Eye (tissue), 1 donor: ENCODE measurements around the gene SLC38A2.
A peak's percentile ranks its signal among the peaks of the same experiment; 100 is the strongest.
"Not testable (repeated sequence)": the region's sequence is repeated elsewhere in the genome, so short reads cannot be mapped to it uniquely, and the experiment has no call there.

Experiments
- DNase-seq: peaks from one replicate; pipeline ENCODE4 v3.0.0-alpha.2; 2015

Gene SLC38A2

DNA sequence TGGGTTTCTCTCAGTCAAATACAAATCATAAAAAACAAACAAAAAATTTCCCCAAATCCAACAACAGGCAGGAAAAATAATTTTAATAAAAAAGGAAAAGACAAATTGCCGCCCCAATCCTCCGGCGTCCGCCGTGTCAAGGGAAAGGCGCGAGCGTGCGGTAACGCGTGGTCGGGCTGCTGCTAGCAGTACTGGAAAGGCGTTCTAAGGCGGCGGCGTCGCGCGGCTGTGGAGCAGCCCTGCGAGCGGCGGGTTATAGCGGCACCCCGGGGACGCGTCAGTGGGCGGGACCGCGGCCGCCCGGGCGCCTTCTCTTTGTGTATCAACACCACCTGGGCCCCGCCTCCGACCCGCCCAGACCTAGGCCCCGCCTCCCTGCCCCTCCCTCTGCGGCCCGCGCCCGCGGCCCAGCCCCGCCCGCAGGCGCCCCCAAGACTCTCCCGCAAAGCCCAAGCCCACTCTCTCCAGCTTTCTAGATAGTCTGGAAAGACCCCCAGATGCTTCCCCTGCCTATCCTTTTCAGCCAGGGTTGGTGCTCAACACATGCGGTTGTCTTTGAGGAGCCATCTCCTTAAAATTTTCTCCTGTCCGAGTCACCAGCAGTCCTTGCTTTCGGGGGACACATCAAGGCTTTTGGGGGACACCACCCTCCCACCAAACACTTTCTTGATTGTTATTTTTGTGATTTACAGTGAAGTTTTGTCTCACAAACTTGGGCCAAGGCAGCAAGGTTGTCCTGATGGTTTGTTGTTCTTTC is at the start of gene SLC38A2:
SLC38A2 (minus strand) TSS at position 230 of the 757 bp plus-strand sequence. CDS start 1,480 bp downstream, outside the sequence.
- DNase-seq, result peak; percentile 97

DNA sequence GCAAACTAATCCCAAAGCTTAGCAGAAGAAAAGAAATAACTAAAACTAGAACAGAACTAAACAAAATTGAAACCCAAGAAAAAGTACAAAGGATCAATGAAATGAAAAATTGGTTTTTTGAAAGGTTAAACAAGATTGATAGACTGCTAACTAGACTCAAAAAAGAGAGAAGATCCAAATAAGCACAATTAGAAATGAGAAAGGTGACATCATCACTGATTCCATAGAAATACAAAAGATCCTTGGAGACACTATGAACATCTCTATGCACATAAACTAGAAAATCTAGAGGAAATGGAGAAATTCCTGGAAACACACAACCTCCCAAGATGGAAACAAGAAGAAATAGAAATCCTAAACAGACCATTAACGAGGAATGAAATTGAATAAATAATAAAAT is 47.1 kb upstream of the SLC38A2 start:
- no peak for DNase-seq

GRCh38 chr12:46415552-46415951 is 43.0 kb upstream of the SLC38A2 start:
- no peak for DNase-seq

DNA sequence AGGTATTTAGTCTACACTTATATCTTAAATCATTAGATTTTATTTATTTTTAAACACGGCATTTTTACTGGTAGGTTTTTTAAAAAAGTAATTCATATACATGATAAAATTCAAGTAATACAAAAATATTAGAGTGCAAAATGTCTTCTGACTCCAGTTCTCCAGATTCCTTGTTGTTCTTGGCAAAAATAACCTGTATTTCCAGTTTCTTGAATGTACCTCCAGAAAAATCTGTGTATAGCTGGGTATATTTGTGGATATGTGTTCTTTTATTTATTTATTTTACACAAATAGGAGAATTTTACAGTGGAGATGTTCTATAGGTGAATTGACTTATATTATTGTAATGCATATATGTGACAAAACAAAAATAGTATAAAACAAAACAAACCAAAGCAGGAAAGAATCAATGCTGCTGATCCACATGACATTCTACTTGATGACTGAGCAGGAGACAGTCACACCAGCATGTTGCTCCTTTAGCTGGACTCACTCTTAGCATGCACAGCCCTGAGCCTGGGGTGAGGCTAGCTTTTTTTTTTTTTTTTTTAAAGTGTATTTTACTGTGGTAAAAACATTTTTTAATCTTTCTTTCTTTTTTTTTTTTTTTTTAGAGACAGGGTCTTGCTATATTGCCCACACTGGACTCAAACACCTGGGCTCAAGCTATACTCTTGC is 42.2 kb upstream of the SLC38A2 start:
- DNase-seq, result peak; percentile 9

DNA sequence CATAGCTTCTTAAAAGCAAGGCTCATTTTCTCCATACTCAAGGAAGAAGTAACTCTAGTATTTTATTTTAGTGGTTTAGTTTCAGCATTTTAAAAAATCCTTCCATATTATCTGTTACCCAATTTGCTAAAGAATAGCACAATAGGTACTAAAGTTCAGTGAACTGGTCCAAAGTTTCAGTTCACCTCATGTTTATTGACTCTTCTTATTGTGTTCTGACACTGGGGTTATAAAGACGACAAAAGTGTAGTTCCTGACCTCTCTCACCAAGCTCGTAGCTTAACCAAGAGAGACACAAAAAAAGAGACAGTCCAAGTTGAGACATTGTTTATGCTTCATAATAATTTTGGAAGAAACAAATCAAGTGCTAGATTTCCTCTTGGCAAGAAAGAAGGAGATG is 40.8 kb upstream of the SLC38A2 start:
- DNase-seq, result no peak

- DNase-seq, result no peak
Measured at GRCh38 chr12:46412857-46413256, 40.3 kb upstream of the SLC38A2 start.

DNA sequence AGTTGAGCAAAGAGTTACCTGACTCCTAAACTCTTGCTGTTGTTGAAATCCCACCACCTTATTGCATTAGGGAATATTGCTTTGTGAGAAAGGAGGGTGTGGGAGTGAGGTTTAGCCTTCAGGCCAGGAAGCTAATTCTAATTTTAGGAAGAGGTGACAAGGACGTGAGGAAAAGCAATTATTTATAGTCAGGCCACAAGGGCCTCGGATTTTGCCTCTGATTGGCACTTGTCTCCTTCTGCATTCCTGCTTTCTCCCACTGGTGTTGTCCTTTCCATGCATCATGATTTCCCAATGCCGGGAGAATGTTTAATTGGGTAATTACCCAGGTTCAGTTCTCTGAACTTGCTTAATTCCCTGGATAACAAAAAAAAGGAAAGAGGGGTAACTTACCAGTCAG is 37.9 kb upstream of the SLC38A2 start:
- no peak for DNase-seq

DNA sequence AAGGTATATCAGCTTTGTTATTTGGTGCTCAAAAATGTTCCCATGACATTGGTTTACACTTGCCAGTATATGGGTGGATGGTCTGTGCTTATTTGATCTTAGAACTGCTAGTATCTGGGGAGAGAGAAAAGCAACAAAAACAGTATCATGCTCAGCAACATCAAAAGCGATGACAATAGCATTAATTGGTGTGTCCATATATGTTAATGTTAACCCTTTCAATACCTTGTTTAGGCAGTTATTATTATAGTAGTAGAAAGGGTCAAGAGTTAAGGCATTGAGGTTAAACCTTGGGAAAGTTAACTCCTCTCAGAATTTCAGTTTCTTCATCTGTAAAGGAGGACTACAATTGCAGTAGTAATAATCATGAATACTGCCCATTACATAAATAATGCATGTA is 37.4 kb upstream of the SLC38A2 start:
- no peak for DNase-seq

GRCh38 chr12:46409342-46409741 is 36.8 kb upstream of the SLC38A2 start:
- DNase-seq, result no peak

GRCh38 chr12:46408441-46408840 is 35.9 kb upstream of the SLC38A2 start:
- peak; percentile 24 for DNase-seq

GRCh38 chr12:46407361-46407760 is 34.8 kb upstream of the SLC38A2 start:
- no peak for DNase-seq

DNA sequence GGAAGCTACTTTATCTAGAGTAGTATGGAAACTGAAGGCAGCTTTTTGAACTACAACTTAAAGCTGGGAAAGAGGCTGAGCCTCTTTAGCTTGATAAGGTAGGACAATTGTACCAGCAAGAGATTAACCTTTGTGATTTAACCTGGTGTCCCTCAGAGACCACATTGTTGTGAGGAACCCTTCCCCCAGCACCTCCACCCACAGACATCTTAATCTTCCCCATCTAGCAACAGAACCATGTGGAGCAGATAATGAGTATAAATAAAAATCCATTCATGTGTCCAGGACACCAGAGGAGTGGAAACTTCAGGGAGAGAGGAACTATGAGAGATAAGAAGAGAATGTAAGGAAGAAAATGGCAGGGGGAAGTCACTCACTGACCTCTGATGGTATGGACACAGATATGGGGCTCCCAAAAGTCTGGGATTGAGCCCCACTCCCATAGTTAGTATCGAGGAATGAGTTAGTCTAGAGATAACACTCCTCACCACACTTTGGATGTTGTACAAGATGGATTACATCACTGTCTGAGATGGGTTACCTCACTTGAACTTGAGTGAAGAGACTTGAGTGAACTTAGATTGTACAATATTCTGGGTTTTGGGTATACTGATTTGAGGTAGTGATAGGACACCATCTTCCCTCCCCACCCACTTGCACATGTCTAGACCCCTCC is 33.9 kb upstream of the SLC38A2 start:
- no peak for DNase-seq

- DNase-seq, result no peak
Measured at GRCh38 chr12:46404733-46405132, 32.2 kb upstream of the SLC38A2 start.

DNA sequence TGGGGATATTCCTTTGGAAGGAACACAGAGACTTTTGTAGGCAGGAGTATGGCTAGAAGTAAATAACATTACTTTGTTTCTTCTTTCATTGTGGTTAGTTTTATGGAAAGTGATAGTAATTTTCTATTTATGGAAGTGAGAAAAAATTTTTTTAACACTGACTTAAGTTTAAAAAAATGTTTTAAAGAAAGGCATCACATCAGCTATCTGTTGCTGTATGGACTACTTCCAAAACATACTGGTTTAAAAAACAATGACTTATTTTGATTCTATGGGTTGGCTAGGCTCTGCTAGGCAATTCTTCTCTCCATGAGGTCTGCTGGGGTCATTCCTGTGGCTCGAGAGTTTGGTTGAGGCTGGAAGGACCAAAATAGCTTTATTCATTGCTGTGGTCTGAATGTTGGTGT is 31.7 kb upstream of the SLC38A2 start:
- DNase-seq, result no peak

GRCh38 chr12:46403719-46404070 is 31.1 kb upstream of the SLC38A2 start:
- DNase-seq, result no peak

- peak; percentile 11 for DNase-seq
Measured at GRCh38 chr12:46402941-46403718, 30.6 kb upstream of the SLC38A2 start.

- DNase-seq, result peak; percentile 8
Measured at GRCh38 chr12:46402451-46402850, 29.9 kb upstream of the SLC38A2 start.

- DNase-seq, result peak; percentile 52
Measured at GRCh38 chr12:46401662-46402061, 29.1 kb upstream of the SLC38A2 start.

- DNase-seq, result no peak
Measured at GRCh38 chr12:46400406-46400805, 27.8 kb upstream of the SLC38A2 start.

DNA sequence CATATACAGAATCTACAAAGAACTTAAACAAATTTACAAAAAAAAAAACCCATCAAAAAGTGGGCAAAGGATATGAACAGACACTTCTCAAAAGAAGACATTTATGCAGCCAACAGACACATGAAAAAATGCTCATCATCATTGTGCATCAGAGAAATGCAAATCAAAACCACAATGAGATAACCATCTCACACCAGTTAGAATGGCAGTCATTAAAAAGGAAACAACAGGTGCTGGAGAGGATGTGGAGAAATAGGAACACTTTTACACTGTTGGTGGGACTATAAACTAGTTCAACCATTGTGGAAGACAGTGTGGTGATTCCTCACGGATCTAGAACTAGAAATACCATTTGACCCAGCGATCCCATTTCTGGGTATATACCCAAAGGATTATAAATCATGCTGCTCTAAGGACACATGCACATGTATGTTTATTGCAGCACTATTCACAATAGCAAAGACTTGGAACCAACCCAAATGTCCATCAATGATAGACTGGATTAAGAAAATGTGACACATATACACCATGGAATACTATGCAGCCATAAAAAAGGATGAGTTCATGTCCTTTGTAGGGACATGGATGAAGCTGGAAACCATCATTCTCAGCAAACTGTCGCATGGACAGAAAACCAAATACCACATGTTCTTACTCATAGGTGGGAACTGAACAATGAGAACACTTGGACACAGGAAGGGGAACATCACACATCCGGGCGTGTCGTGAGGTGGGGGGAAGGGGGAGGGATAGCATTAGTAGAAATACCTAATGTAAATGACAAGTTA is 27.1 kb upstream of the SLC38A2 start:
- DNase-seq, result not testable (repeated sequence)

DNA sequence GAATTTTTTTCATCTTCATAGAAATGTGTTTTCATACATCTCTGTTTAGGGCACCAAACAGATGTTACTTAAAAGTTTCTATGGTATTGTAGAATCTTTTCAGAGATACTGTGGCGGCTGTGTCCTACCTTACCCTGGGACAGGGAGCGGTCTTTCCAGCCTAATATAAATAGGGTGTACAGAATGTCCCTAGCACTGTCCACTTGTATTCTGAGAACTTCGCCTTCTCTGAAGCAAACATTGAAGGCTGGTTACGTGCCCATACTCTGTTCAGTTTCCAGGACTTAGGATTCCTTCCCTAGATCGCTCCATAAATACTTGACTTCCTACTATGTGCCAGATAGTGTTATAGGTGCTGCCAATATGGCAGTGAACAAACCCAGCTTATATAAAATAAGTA is 24.3 kb upstream of the SLC38A2 start:
- no peak for DNase-seq

DNA sequence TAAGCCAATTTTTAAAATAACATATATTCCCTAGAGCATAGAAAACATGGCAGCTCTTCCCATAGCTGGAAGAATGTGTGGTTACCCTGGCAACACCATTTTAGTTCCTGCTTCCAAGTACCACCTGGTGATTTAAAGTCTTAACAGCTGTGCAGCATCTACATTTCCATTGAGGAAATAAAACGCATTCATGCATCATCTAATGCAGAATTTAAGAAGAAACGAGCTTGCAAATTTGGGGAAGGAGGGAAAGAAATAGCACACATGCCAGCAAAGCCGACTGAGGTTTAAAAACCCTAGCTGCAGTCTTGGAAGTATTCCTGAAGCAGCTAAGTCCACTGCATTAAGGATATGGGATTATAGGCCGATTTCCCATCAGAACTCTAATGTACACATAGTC is 22.8 kb upstream of the SLC38A2 start:
- DNase-seq, result peak; percentile 33
